Activated naive CD4-positive, alpha-beta T cell (primary cell): ENCODE results near the gene FAM229B.
"Not testable (repeated sequence)": the region's sequence is repeated elsewhere in the genome, so short reads cannot be mapped to it uniquely, and the experiment has no call there.

ENCODE experiments used
- DNase-seq, 4 experiments: peaks; one replicate each; lab custom pipeline; 2025; lab: John Stamatoyannopoulos, UW

FAM229B gene

DNA sequence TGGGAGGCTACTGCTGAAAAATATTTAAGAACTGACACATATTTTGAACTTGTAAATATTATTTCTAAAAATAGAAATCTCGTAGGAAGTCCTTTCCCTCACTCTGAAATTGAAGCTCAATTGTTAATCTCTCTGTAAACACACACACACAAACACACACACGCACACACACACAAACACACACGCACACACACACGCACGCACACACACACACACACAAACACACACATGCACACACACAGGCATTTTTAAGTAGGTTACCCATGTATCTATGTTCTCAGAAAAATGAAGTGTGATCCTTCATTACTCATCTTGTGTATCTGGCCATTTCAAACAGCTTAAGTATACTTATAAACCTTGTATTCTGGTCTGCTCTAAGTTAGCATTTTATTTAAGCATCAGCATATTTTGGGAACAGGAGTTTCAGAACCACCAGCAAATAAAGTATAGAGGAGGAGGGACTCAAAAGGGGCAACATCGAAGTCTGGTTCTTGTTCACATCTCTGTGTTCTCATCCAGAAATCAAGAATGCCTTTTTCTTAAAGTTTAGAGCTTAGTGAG is 21.9 kb upstream of the FAM229B start:
- no peak for DNase-seq

DNA sequence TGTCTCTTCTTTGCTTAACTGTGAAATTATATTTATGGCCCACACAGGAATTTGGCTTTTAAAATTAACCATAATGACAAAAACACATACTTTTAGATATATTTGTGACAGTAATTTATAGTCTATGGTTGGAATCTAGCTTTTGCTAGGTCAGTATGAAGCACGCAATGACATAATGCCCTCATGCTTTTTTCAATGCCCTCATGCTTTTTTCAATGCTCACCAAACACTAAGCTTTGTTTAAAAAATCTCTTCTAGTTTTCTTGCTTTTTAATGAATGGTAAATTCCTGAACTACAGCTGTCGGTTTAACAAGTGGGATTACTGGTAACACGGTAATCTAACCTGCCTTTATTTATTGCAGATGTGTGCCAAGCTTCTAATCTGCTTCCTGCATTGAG is 20.8 kb upstream of the FAM229B start:
- no peak for DNase-seq

DNA sequence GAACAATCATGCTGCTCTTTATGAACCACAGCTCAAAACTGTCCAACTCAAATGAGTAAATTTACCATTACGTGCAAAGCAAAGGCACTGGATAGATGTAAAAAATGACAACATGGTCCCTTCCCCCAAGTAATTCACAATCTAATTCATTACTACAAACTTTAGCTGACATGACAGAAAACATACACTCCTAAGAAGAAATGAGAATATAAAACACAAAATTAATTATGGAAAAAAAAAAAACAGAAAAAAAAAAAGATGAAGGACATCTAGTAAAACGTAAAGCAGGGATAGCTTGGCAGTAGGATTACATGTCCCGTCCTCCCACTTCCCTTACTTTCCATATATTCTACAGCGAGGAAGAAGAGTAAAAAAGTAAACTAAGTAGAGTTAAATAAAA is 5.8 kb upstream of the FAM229B start:
- no peak for DNase-seq

GRCh38 chr6:112085286-112086065 is 1.9 kb upstream of the FAM229B start:
- DNase-seq: no peak

GRCh38 chr6:112086744-112087135 is 651 bp upstream of the FAM229B start:
- DNase-seq: no peak

GRCh38 chr6:112087916-112088315 is 525 bp downstream of the FAM229B start:
- DNase-seq: no peak

GRCh38 chr6:112096901-112097300 is 9.5 kb downstream of the FAM229B start:
- DNase-seq: no peak

- no peak for DNase-seq
Measured at GRCh38 chr6:112100561-112100960, 13.2 kb downstream of the FAM229B start.

- not testable (repeated sequence) for DNase-seq
Measured at GRCh38 chr6:112106026-112106425, 18.6 kb downstream of the FAM229B start.

GRCh38 chr6:112106562-112106961 is 19.2 kb downstream of the FAM229B start:
- no peak for DNase-seq

- no peak for DNase-seq
Measured at GRCh38 chr6:112109262-112109661, 21.9 kb downstream of the FAM229B start.

DNA sequence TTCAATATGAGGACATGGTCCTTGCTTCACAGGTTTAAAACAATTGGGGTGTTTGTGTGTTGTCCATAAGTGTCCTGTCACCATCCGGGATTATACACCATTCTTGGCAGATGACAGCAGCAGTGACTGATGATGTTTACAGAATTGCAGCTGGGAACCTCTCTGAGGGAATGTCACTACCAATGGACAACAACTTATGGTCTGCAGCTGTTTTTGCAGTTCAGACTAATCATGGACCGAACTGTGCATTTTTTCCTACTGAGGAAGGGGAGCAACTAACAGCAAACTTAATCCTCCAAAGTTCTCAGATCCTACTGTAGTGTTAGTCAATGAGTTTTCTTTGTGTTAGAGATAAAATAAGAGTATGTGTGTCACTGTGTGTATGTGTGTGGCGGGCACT is 26.0 kb downstream of the FAM229B start:
- DNase-seq: no peak

- no peak for DNase-seq
Measured at GRCh38 chr6:112113918-112114317, 26.5 kb downstream of the FAM229B start.

DNA sequence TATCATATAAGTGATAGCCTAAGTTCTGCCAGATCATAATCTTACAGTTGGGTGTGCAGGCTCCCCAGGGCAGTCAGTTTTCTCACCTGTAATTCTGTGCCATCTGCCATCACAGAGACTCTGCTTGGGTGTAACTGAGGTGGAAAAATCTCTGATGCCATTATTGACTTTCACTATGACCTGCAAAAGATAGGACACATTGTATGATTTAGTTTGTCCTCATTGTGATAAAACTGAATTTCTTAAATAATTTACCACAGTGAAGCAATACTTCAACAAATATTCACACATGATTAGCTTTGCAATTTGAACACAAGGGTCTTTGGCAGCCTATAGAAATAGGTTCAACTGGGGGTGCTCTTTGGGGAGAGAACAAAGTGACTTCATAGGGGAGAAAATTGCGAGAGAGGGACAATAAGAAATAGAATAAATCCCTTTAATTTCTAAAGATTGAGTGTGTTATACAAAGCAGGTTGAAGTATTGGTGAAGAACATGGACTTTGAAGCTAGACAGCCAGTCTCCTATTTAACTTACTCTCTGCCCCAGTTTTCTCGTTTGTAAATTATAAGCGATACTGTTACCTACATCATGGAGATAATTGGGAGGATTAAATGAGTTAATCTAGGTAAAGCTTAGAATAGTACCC is 27.3 kb downstream of the FAM229B start:
- no peak for DNase-seq

DNA sequence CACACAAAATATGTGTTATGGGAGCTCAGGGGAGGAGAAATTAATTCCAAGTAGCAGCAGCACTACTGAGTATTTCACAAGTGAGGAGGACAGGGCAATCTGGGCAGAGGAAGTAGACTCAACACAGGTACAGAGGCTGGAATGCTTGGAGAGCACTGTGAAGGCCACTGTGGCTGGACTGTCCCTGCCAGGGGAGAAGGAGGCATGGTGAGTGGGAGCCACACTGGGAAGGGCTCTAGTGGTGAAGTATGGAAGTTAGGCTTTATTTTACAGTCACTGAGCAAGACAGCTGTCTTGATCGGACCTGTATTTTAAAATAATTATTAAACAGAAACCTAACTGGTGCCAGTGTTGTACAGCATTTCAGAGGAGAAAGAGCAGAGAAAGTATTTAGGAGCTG is 28.8 kb downstream of the FAM229B start:
- DNase-seq: no peak

- DNase-seq: no peak
Measured at GRCh38 chr6:112117554-112117953, 30.2 kb downstream of the FAM229B start.

DNA sequence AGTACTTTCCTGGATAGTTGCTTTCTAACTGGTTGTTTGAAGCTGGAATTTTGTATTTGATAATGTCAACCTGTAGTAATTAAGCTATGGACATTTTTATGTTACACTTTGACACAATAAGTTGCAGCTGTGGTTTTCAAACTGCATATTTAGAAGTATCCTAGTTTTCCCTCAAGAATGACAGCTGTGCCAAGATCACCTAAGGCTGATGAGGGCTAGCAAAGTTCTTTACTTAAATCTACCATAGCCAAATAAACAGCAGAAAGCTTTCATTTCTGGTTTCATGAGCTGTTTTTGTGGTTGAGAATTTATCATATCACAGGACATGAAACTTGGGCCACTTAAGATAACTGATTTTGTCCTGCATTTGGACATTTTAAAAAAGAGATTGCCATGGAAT is 30.6 kb downstream of the FAM229B start:
- no peak for DNase-seq

DNA sequence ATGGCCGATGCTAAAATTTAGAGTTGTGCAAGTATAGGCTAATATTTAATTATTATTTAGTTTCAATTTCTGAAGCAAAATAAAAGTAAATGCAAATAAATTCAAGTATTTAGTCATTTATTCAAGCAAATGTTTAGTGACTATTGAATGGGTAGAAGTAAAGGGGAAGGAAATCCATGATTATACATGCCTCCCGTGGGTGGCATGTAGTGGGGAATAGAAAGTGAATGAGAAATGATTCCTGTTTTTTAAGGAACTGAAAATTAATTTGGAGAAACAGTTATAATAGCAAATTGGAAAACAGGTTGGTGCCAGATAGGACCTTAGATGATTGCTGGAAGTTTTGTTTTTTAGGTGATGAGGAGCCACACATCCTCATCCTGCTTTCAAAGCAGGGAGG is 35.4 kb downstream of the FAM229B start:
- no peak for DNase-seq

- no peak for DNase-seq
Measured at GRCh38 chr6:112123982-112124381, 36.6 kb downstream of the FAM229B start.

GRCh38 chr6:112128208-112128607 is 40.8 kb downstream of the FAM229B start:
- DNase-seq: no peak

GRCh38 chr6:112130878-112131277 is 43.5 kb downstream of the FAM229B start:
- no peak for DNase-seq

GRCh38 chr6:112139052-112139451 is 51.7 kb downstream of the FAM229B start:
- no peak for DNase-seq

GRCh38 chr6:112141707-112142106 is 54.3 kb downstream of the FAM229B start:
- no peak for DNase-seq
